GM12878 (cell line): ENCODE data around the gene GAB3. TPM values are rescaled to one million over a fixed set of nuclear protein-coding genes. Genes with fewer than 3 reads are reported as not detected.
A peak's percentile ranks its signal among the peaks of the same experiment; 100 is the strongest.

Source experiments
- BCL11A ChIP-seq: IDR thresholded peaks from 2 replicates; pipeline ENCODE4 v1.6.1; 2011; ENCODE audit warnings: low read depth, low read length
- BMI1 ChIP-seq: fragments of 450-650 bp; IDR thresholded peaks from 2 replicates; pipeline ENCODE4 v1.6.1; 2016; ENCODE audit warnings: mild to moderate bottlenecking, moderate library complexity, borderline replicate concordance
- CHD4 ChIP-seq: fragments of 200-600 bp; sonication (generic); IDR thresholded peaks from 2 replicates; pipeline ENCODE4 v1.6.1; 2016; ENCODE audit warnings: mild to moderate bottlenecking
- EGR1 ChIP-seq, 2 experiments: IDR thresholded peaks; 1 replicate in 1 of 2; 2 replicates in 1 of 2; pipeline ENCODE4 v1.6.1; 2011 to 2012; ENCODE audit warnings: low read depth in 2 of 2, low read length in 2 of 2, borderline replicate concordance in 1 of 2, mild to moderate bottlenecking in 1 of 2, moderate library complexity in 1 of 2
- ETV6 ChIP-seq, 2 experiments: fragments of 450-650 bp in 1 of 2; IDR thresholded peaks in 1 of 2; conservative IDR thresholded peaks in 1 of 2; 2 replicates each; pipeline ENCODE4 v1.6.1; 2014; ENCODE audit warnings: antibody characterized with exemption in 1 of 2, borderline replicate concordance in 1 of 2, low read depth in 1 of 2, mild to moderate bottlenecking in 1 of 2, moderate library complexity in 1 of 2
- GABPA ChIP-seq: IDR thresholded peaks from 2 replicates; pipeline ENCODE4 v1.6.1; 2014; ENCODE audit warnings: antibody characterized with exemption, low read depth, mild to moderate bottlenecking, inconsistent platforms
- MYC ChIP-seq: IDR thresholded peaks from 2 replicates; pipeline ENCODE4 v1.6.1; 2011; ENCODE audit warnings: mild to moderate bottlenecking, low read length, moderate library complexity, inconsistent platforms; ENCODE audit not compliant: insufficient read depth, insufficient replicate concordance, insufficient read length, severe bottlenecking
- NFIC ChIP-seq: IDR thresholded peaks from 2 replicates; pipeline ENCODE4 v1.6.1; 2012; ENCODE audit warnings: low read depth, mild to moderate bottlenecking, inconsistent platforms, low read length, moderate library complexity
- NKRF ChIP-seq: fragments of 450-650 bp; conservative IDR thresholded peaks from 2 replicates; pipeline ENCODE4 v1.6.1; 2017; ENCODE audit warnings: mild to moderate bottlenecking, moderate library complexity
- NR2C2 ChIP-seq: IDR thresholded peaks from 2 replicates; pipeline ENCODE4 v1.6.1; 2011; ENCODE audit warnings: borderline replicate concordance, low read depth; ENCODE audit not compliant: control insufficient read depth, insufficient read length
- PAX8 ChIP-seq: fragments of 450-650 bp; IDR thresholded peaks from 2 replicates; pipeline ENCODE4 v1.6.1; 2017; ENCODE audit warnings: mild to moderate bottlenecking, moderate library complexity
- RAD51 ChIP-seq: fragments of 450-650 bp; IDR thresholded peaks from 2 replicates; pipeline ENCODE4 v1.6.1; 2016; ENCODE audit warnings: moderate library complexity, mild to moderate bottlenecking, inconsistent platforms
- SIX5 ChIP-seq: IDR thresholded peaks from 2 replicates; pipeline ENCODE4 v1.6.1; 2011; ENCODE audit warnings: mild to moderate bottlenecking, low read depth, low read length, moderate library complexity; ENCODE audit not compliant: severe bottlenecking
- STAT1 ChIP-seq: fragments of 450-650 bp; conservative IDR thresholded peaks from 2 replicates; pipeline ENCODE4 v1.6.1; 2014; ENCODE audit warnings: antibody characterized with exemption, mild to moderate bottlenecking
- STAT3 ChIP-seq: IDR thresholded peaks from 2 replicates; pipeline ENCODE4 v1.6.1; 2011; ENCODE audit warnings: low read depth, low read length, improper control_type of control experiment
- ZNF207 ChIP-seq: fragments of 450-650 bp; IDR thresholded peaks from 2 replicates; pipeline ENCODE4 v1.6.1; 2014; ENCODE audit warnings: antibody characterized with exemption, mild to moderate bottlenecking, borderline replicate concordance
- ZNF687 ChIP-seq: fragments of 450-650 bp; IDR thresholded peaks from 2 replicates; pipeline ENCODE4 v1.6.1; 2017; ENCODE audit warnings: mild to moderate bottlenecking, moderate library complexity
- ZSCAN29 ChIP-seq: fragments of 450-650 bp; IDR thresholded peaks from 2 replicates; pipeline ENCODE4 v1.6.1; 2017; ENCODE audit warnings: mild to moderate bottlenecking, moderate library complexity
- polyA plus RNA-seq, 11 experiments: library from polyadenylated mRNA; depleted of rRNA in 4 of 11; unstranded in 6 of 11; stranded (reverse) in 5 of 11; fragments of >200 nt; fragmentation: Nextera tagmentation in 4 of 11; fragmentation: Illumina TruSeq in 1 of 11; extraction: Ambion mirVana in 4 of 11; extraction: Trizol in 1 of 11; gene quantifications; 1 replicate in 1 of 11; 2 replicates in 10 of 11; pipeline versions ENCODE4 v1.2.1 to v1.2.3, GENCODE V29; 2011 to 2016; ENCODE audit warnings: inconsistent platforms in 2 of 11, missing spikeins in 2 of 11, low read depth in 1 of 11
- total RNA-seq, 4 experiments: library from RNA; depleted of rRNA in 3 of 4; stranded (reverse); fragments of >200 nt in 3 of 4; fragmentation: Illumina TruSeq in 1 of 4; extraction: Trizol in 1 of 4; gene quantifications; 2 replicates each; pipeline versions ENCODE4 v1.2.1 to v1.2.3, GENCODE V29; 2013 to 2021
- TF ChIP-seq, protein P1 (sequence below): IDR thresholded peaks from 2 replicates; pipeline ENCODE4 v1.6.1; 2011; ENCODE audit warnings: mild to moderate bottlenecking, low read depth, low read length, moderate library complexity; ENCODE audit not compliant: insufficient replicate concordance
- TF ChIP-seq, protein P2 (sequence below): IDR thresholded peaks from 2 replicates; pipeline ENCODE4 v1.6.1; 2012; ENCODE audit warnings: low read depth, low read length, improper control_type of control experiment
- TF ChIP-seq, protein P3 (sequence below): IDR thresholded peaks from 2 replicates; pipeline ENCODE4 v1.6.1; 2012; ENCODE audit warnings: low read depth, low read length, improper control_type of control experiment

The GAB3 gene
- total and polyA plus RNA-seq, 10 of the 15 experiments (the other 5 are each of a cell fraction or from before 2014, with no cell fraction given), result 0.10 to 2.0 (median 0.85) TPM

- TF ChIP-seq, protein P1, sequence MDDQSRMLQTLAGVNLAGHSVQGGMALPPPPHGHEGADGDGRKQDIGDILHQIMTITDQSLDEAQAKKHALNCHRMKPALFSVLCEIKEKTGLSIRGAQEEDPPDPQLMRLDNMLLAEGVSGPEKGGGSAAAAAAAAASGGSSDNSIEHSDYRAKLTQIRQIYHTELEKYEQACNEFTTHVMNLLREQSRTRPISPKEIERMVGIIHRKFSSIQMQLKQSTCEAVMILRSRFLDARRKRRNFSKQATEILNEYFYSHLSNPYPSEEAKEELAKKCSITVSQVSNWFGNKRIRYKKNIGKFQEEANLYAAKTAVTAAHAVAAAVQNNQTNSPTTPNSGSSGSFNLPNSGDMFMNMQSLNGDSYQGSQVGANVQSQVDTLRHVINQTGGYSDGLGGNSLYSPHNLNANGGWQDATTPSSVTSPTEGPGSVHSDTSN, result no peak
- TF ChIP-seq SIX5 (no peak), ZNF207 (no peak), CHD4 (no peak), ETV6 (conservative IDR thresholded peaks at IDR 0.05 in 1 of 2, IDR thresholded peaks at IDR 0.05 in 1 of 2; ENCODE audit: borderline replicate concordance in 1 of 2, low read depth in 1 of 2) (no peak), NR2C2 (no peak), MYC (peak; percentile 4), GABPA (0 out of 2 replicates have a peak, but pooled peaks have one; percentile 31), RAD51 (no peak), NFIC (no peak), ZNF687 (no peak), ZSCAN29 (no peak), BCL11A (no peak), STAT1 (no peak), BMI1 (no peak), NKRF (0 out of 2 replicates have a peak, but pooled peaks have one; percentile 24), PAX8 (no peak), STAT3 (no peak), EGR1 (IDR thresholded peaks at IDR 0.05; ENCODE audit: borderline replicate concordance in 1 of 2, low read depth in 2 of 2, low read length in 2 of 2) (peak in 1 of 2 experiments; percentile 40; a peak in 1 of 3 replicates)
- TF ChIP-seq, protein P2, sequence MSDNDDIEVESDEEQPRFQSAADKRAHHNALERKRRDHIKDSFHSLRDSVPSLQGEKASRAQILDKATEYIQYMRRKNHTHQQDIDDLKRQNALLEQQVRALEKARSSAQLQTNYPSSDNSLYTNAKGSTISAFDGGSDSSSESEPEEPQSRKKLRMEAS, result no peak; the same call in none of the 2 replicates
- TF ChIP-seq, protein P3, sequence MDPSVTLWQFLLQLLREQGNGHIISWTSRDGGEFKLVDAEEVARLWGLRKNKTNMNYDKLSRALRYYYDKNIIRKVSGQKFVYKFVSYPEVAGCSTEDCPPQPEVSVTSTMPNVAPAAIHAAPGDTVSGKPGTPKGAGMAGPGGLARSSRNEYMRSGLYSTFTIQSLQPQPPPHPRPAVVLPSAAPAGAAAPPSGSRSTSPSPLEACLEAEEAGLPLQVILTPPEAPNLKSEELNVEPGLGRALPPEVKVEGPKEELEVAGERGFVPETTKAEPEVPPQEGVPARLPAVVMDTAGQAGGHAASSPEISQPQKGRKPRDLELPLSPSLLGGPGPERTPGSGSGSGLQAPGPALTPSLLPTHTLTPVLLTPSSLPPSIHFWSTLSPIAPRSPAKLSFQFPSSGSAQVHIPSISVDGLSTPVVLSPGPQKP, result no peak
Measured at GRCh38 chrX:154762537-154763296, 11.8 kb upstream of the GAB3 start, which contains the start of gene DKC1 (continued).
